ENCODE results near the gene SPG11. TPM values are rescaled to one million over a fixed set of nuclear protein-coding genes. Genes with fewer than 3 reads are reported as not detected.

Gene SPG11
- total and polyA plus RNA-seq, 2 of the 13 experiments (the other 11 are each of a cell fraction or from before 2014, with no cell fraction given), result 31.5 to 40.7 TPM

GRCh38 chr15:44593042-44593736, 70.3 kb downstream of the SPG11 start:
- Histone ChIP-seq H3K27ac (ENCODE audit: extremely low read length, insufficient read depth, low read length) (no peak overlapping the region), H3K79me2 (ENCODE audit: insufficient read depth, low read length) (no peaks in the 10 kb centered on the region), H3K9me3 (ENCODE audit: low read length) (peaks cover 10% of the 10 kb centered on the region), H3K4me1 (ENCODE audit: insufficient read depth, low read length) (peaks cover 6% of the 10 kb centered on the region; the same call in 1 of the 2 replicates), H3K36me3 (replicated peaks in 1 of 2; ENCODE audit: control insufficient read depth in 1 of 2, insufficient read depth in 2 of 2, low read length in 2 of 2) (peaks cover 17 to 64% of the 10 kb centered on the region in 2 experiments), H4K20me1 (ENCODE audit: insufficient read depth, low read length) (no peaks in the 10 kb centered on the region), H2AFZ (ENCODE audit: low read length) (no peak overlapping the region), H3K9ac (ENCODE audit: insufficient read depth, low read depth, low read length) (no peak overlapping the region), H3K4me3 (replicated peaks in 1 of 3; ENCODE audit: insufficient read depth in 1 of 3, low read depth in 2 of 3, low read length in 3 of 3) (no peak overlapping the region), H3K4me2 (ENCODE audit: low read depth, low read length) (no peak overlapping the region), H3K27me3 (ENCODE audit: control insufficient read depth in 1 of 2, insufficient read depth in 2 of 2, low read length in 2 of 2) (no peaks in the 10 kb centered on the region)
- intact Hi-C loops (cut with micrococcal nuclease; ENCODE audit: unreplicated experiment), result no loop called here
- WGBS (ENCODE audit: low lambda C conversion rate), result 86% methylated on average over 7 of the region's 7 CpGs
- in situ Hi-C loops (cut with HindIII; ENCODE audit: extremely low pct_ligation_motif_present, low pct_unique_long_range_greater_than_20kb), result loop anchor here (25.0 kb wide), 1 partner anchor 319 kb away; no protein-coding TSS in a partner anchor
- BruUV-seq (replicated peaks), result no TSS peak
- CTCF ChIA-PET (ENCODE audit: low intra/inter-chr PET ratio, low total read pairs), result interaction anchor here (1.4 kb wide), 1 partner anchor 329 kb away, joined by 3 read pairs; no protein-coding TSS in a partner anchor
- TF ChIP-seq STAG1 (CRISPR knock-in tag; IDR thresholded peaks at IDR 0.05) (peak; percentile 31; the same call in 1 of the 2 replicates), ZNF710 (CRISPR knock-in tag; IDR thresholded peaks at IDR 0.05; ENCODE audit: borderline replicate concordance) (no peak), SMYD3 (CRISPR knock-in tag; IDR thresholded peaks at IDR 0.05) (no peak), GLI4 (CRISPR knock-in tag; IDR thresholded peaks at IDR 0.05; ENCODE audit: borderline replicate concordance) (no peak), ZNF382 (CRISPR knock-in tag; IDR thresholded peaks at IDR 0.05; ENCODE audit: borderline replicate concordance) (no peak), SMARCE1 (IDR thresholded peaks at IDR 0.05; ENCODE audit: borderline replicate concordance) (no peak), ZNF589 (CRISPR knock-in tag; conservative IDR thresholded peaks at IDR 0.05) (no peak), ZXDC (CRISPR knock-in tag; IDR thresholded peaks at IDR 0.05) (no peak), REST (IDR thresholded peaks at IDR 0.05; ENCODE audit: borderline replicate concordance in 1 of 2, low read depth in 1 of 2, low read length in 2 of 2) (no peak), CTCF (CRISPR knock-in tag; IDR thresholded peaks at IDR 0.05) (peak; percentile 22; the same call in 1 of the 2 replicates), REL (CRISPR knock-in tag; conservative IDR thresholded peaks at IDR 0.05) (no peak)
- no peak for DNase-seq (ENCODE audit: low spot score)
- POLR2A ChIA-PET, result no interaction called here
- peak; percentile 65 for ATAC-seq
- no peak for FAIRE-seq
